ENCODE measurements around the gene PEX6.

The PEX6 gene

GRCh38 chr6:42933205-42933604 lies 45.8 kb downstream of the PEX6 start:
- DNase-seq (ENCODE audit: low read depth) = no peak

GRCh38 chr6:42932412-42932811 lies 46.6 kb downstream of the PEX6 start:
- DNase-seq (ENCODE audit: low read depth) = no peak

- DNase-seq (ENCODE audit: low read depth) = peak; percentile 57
Measured at GRCh38 chr6:42929821-42930360, 49.1 kb downstream of the PEX6 start.

GRCh38 chr6:42928986-42929820 lies 49.8 kb downstream of the PEX6 start, which contains the start of gene CNPY3:
Gene CNPY3 (plus strand): TSS chr6:42929480. CDS start chr6:42929571, 91 bp downstream.
- peak; percentile 95 for DNase-seq (ENCODE audit: low read depth)

GRCh38 chr6:42925248-42925857 lies 53.6 kb downstream of the PEX6 start:
- no peak for DNase-seq (ENCODE audit: low read depth)

- DNase-seq (ENCODE audit: low read depth) = peak; percentile 32
Measured at GRCh38 chr6:42923666-42924065, 55.3 kb downstream of the PEX6 start.

GRCh38 chr6:42921801-42922200 lies 57.2 kb downstream of the PEX6 start:
- DNase-seq (ENCODE audit: low read depth) = no peak

GRCh38 chr6:42916288-42916687 lies 62.7 kb downstream of the PEX6 start:
- DNase-seq (ENCODE audit: low read depth) = no peak

GRCh38 chr6:42915732-42916131 lies 63.2 kb downstream of the PEX6 start, which contains the start of gene PTCRA:
Gene PTCRA (plus strand): TSS chr6:42916053. CDS start chr6:42916070, 17 bp downstream.
- no peak for DNase-seq (ENCODE audit: low read depth)

- no peak for DNase-seq (ENCODE audit: low read depth)
Measured at GRCh38 chr6:42914546-42914945, 64.4 kb downstream of the PEX6 start.

Measured in fibroblast of gingiva (primary cell).